ENCODE results near the gene SF3A2.

GRCh38 chr19:2282862-2283237, 46.2 kb downstream of the SF3A2 start:
- TF ChIP-seq CTCF (IDR thresholded peaks at IDR 0.05; ENCODE audit: borderline replicate concordance, extremely low read depth, low read length, poor library complexity, severe bottlenecking): no peak
- TF ChIP-seq EZH2 (IDR thresholded peaks at IDR 0.05; ENCODE audit: borderline replicate concordance, low read depth, low read length, severe bottlenecking): no peak

Data from DND-41 (cell line).